Neural crest cell (in vitro differentiated cells): Measurements from ENCODE around the gene SELENBP1. TPM values are rescaled to one million over a fixed set of nuclear protein-coding genes. Genes with fewer than 3 reads are reported as not detected.

Experiments used
- DNase-seq: peaks from one replicate; pipeline ENCODE4 v3.0.0; 2021; ENCODE audit warnings: low read depth, mixed read lengths, low spot score
- H3K27ac Mint-ChIP-seq: one replicate; pipeline ENCODE4 v1.8.0; 2021; ENCODE audit warnings: mild to moderate bottlenecking, mixed read lengths; ENCODE audit not compliant: unreplicated experiment
- H3K27me3 Mint-ChIP-seq: 2 replicates; pipeline ENCODE4 v1.8.0; 2021; ENCODE audit warnings: low read depth, mild to moderate bottlenecking, mixed read lengths
- H3K36me3 Mint-ChIP-seq: 2 replicates; pipeline ENCODE4 v1.8.0; 2021; ENCODE audit warnings: low read depth, mild to moderate bottlenecking, mixed read lengths
- H3K4me1 Mint-ChIP-seq: 2 replicates; pipeline ENCODE4 v1.8.0; 2021; ENCODE audit warnings: mixed read lengths
- H3K4me3 Mint-ChIP-seq: one replicate; pipeline ENCODE4 v1.8.0; 2021; ENCODE audit warnings: mild to moderate bottlenecking, mixed read lengths
- H3K9me3 Mint-ChIP-seq: 2 replicates; pipeline ENCODE4 v1.8.0; 2021; ENCODE audit warnings: mixed read lengths
- total RNA-seq: library from RNA; stranded (reverse); gene quantifications from 2 replicates; pipeline ENCODE4 v1.2.1, GENCODE V29; 2021
- TF ChIP-seq, protein P1 (sequence below): fragments of 200-600 bp; sonication (generic); conservative IDR thresholded peaks from 2 replicates; pipeline ENCODE4 v1.5.0; 2021; ENCODE audit warnings: antibody characterized with exemption, mild to moderate bottlenecking

Gene SELENBP1
- total RNA-seq, 1 donor from 2014 or later: 36.2 TPM

DNA sequence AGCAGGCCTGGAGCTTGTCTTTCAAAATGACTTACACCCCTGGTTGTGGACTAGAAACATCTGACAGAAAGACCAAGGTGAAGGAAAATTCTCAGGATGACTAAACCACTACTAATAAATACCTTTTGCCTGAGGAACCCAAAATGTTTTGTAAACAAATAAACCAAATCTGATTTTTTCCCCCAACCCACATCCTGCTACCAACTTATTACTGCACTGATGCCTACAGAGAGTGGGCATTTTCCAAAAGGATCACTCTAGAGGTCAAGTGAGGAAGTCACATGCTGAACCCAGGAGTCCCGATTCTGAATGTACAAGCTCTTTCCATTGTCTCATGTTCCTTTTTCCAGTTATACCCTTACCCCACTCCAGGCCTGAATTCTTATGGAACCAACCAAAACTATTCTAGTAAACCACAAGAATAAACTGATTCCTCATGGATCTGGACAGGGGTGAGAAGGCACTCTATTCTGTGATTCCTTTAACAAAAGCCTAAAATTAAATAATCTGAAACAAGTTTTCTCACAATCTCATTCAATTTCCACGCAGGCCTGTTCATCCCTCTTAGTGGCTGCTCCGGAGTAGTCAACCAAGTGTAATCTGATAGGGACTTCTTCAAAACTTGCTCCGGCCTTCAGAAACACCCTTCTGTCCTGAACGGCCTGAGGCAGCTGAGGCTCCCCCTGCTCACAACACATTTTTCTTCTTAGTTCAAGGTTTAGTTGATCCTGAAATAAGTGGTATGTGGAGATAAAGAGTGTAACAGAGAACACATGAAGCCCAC lies 46.7 kb downstream of the SELENBP1 start:
- DNase-seq: no peak
- TF ChIP-seq, protein P1, sequence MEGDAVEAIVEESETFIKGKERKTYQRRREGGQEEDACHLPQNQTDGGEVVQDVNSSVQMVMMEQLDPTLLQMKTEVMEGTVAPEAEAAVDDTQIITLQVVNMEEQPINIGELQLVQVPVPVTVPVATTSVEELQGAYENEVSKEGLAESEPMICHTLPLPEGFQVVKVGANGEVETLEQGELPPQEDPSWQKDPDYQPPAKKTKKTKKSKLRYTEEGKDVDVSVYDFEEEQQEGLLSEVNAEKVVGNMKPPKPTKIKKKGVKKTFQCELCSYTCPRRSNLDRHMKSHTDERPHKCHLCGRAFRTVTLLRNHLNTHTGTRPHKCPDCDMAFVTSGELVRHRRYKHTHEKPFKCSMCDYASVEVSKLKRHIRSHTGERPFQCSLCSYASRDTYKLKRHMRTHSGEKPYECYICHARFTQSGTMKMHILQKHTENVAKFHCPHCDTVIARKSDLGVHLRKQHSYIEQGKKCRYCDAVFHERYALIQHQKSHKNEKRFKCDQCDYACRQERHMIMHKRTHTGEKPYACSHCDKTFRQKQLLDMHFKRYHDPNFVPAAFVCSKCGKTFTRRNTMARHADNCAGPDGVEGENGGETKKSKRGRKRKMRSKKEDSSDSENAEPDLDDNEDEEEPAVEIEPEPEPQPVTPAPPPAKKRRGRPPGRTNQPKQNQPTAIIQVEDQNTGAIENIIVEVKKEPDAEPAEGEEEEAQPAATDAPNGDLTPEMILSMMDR: no peak
- H3K27ac Mint-ChIP-seq: peak overlapping the region; percentile 98
- H3K4me3 Mint-ChIP-seq: peak overlapping the region; percentile 94
- no peaks in the 10 kb centered on the region for H3K36me3 Mint-ChIP-seq
- H3K9me3 Mint-ChIP-seq: no peaks in the 10 kb centered on the region
- H3K4me1 Mint-ChIP-seq: peaks cover 32% of the 10 kb centered on the region
- no peaks in the 10 kb centered on the region for H3K27me3 Mint-ChIP-seq

DNA sequence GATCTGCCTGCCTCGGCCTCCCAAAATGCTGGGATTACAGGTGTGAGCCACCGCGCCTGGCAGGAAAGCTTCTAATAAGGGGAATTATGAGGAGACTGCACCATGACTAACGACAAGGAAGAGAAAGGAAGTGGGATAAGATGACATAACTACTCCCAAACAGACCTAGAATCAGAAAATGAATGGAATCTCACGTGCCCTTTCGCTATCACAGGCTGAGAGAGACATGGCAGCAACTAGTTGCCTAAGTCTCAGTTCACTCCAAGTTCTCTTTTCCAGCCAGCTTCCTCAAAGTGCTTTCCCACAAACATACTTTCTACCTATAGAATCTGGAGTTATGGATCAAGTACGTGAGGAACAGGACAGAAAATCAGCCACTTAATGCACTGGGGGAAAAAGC lies 47.3 kb downstream of the SELENBP1 start:
- no peak for DNase-seq
- Mint-ChIP-seq H3K4me1 (peaks cover 32% of the 10 kb centered on the region), H3K9me3 (no peaks in the 10 kb centered on the region), H3K27ac (no peak overlapping the region), H3K36me3 (no peaks in the 10 kb centered on the region), H3K27me3 (no peaks in the 10 kb centered on the region), H3K4me3 (peak overlapping the region; percentile 94)
- TF ChIP-seq, protein P1: no peak

DNA sequence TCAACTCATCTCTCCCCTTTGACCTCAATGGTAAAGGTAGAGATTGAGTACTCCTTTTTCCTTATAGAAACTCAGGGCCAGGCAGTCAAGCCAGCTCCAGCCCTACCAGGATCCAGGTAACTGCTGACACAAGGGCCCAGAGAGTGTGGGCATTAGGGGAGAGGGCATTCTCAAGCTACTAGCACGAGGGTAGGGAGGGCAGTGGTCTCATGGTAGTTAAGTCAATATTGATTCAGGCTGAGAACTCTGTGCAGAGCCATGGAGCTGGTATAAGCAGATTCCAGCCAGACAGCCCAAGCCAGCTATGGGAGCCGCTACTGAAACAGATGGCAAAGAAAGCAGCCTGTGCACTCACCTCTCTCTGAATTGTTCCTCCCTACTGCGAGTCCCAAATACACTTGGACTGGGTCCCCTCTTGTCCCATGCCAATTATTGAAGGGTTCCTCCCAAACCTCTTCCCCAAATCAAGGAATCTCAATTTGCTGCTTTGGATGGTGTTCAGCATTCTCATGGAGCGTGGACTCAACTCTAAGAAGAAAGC lies 48.0 kb downstream of the SELENBP1 start:
- Mint-ChIP-seq H3K4me3 (peak overlapping the region; percentile 31), H3K9me3 (no peaks in the 10 kb centered on the region)
- TF ChIP-seq, protein P1: no peak

GRCh38 chr1:151318975-151319374 lies 53.5 kb downstream of the SELENBP1 start:
- Mint-ChIP-seq H3K4me1 (peaks cover 7% of the 10 kb centered on the region), H3K9me3 (no peaks in the 10 kb centered on the region), H3K36me3 (peaks cover 2% of the 10 kb centered on the region), H3K4me3 (no peak overlapping the region), H3K27me3 (no peaks in the 10 kb centered on the region), H3K27ac (no peak overlapping the region)
- TF ChIP-seq, protein P1: no peak
- no peak for DNase-seq

More for the DNA sequence above, 48.0 kb downstream of the SELENBP1 start:
- Mint-ChIP-seq H3K27me3 (no peaks in the 10 kb centered on the region), H3K4me1 (peaks cover 32% of the 10 kb centered on the region), H3K27ac (no peak overlapping the region), H3K36me3 (no peaks in the 10 kb centered on the region)
- no peak for DNase-seq

DNA sequence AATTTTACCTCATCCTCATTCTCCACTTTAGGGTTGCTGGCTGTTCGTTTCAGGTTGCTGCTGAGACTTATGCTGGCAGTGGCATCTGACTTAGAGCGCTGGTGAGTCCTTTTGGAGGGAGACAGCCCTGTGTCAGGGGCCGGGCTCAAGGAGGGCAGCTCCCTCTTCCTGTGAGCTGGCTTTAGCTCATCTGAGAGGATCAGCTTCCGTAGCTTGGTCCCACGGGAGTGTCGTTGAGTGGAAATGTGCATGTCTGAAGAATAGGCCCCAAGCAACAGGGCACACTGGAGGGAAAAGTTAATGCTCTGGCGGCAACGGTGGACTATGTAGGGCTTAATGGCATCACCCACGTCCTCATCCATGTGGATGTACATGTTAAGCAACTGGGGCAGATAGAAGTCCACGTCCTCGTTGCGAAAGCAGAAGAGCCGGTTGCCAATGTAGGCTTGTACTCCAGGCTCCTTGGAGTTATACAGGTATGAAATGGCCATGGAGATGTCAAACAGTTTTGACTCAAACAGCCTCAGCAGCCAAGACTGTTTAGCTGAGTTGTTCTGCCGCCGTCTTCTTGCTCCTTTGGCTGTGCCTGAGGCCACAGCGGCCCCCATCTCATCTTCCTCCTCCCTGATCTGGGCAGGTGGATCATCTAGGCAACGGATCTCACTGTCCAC lies 56.8 kb downstream of the SELENBP1 start:
- TF ChIP-seq, protein P1: no peak

More for the DNA sequence above, 56.8 kb downstream of the SELENBP1 start:
- H3K27me3 Mint-ChIP-seq: no peaks in the 10 kb centered on the region
- no peak overlapping the region for H3K4me3 Mint-ChIP-seq
- no peak overlapping the region for H3K27ac Mint-ChIP-seq
- peaks cover 13% of the 10 kb centered on the region for H3K4me1 Mint-ChIP-seq
- H3K9me3 Mint-ChIP-seq: no peaks in the 10 kb centered on the region
- H3K36me3 Mint-ChIP-seq: peaks cover 7% of the 10 kb centered on the region
- DNase-seq: no peak

Other genes starting within 250 kb of the SELENBP1 start
- gene SEMA6C, start 226.1 kb downstream of the SELENBP1 start, total RNA-seq: 30.7 and 33.7 TPM in 2 replicates
- gene TNFAIP8L2, start 216.1 kb downstream of the SELENBP1 start, total RNA-seq: not detected in 2 replicates
- 11.2 and 11.9 TPM in 2 replicates for gene LYSMD1, start 206.8 kb downstream of the SELENBP1 start, total RNA-seq
- gene SCNM1, start 206.6 kb downstream of the SELENBP1 start, total RNA-seq: 48.7 and 57.1 TPM in 2 replicates
- 1.6 and 2.7 TPM in 2 replicates for gene TMOD4, start 196.7 kb downstream of the SELENBP1 start, total RNA-seq
- 134 and 135 TPM in 2 replicates for gene VPS72, start 182.5 kb downstream of the SELENBP1 start, total RNA-seq
- 88.7 and 96.2 TPM in 2 replicates for gene PIP5K1A, start 174.2 kb downstream of the SELENBP1 start, total RNA-seq
- 209 and 214 TPM in 2 replicates for gene PSMD4, start 118.0 kb downstream of the SELENBP1 start, total RNA-seq
- 34.9 and 39.9 TPM in 2 replicates for gene ZNF687, start 90.4 kb downstream of the SELENBP1 start, total RNA-seq
- gene PI4KB, start 45.3 kb downstream of the SELENBP1 start, total RNA-seq: 46.3 and 52.0 TPM in 2 replicates
- 71.3 and 73.5 TPM in 2 replicates for gene RFX5, start 25.5 kb downstream of the SELENBP1 start, total RNA-seq
- 278 and 279 TPM in 2 replicates for gene PSMB4, start 26.9 kb upstream of the SELENBP1 start, total RNA-seq
- 145 and 158 TPM in 2 replicates for gene POGZ, start 86.8 kb upstream of the SELENBP1 start, total RNA-seq
- 6.7 and 7.2 TPM in 2 replicates for gene CGN, start 138.7 kb upstream of the SELENBP1 start, total RNA-seq
- 7.5 TPM in 2 replicates for gene TUFT1, start 167.6 kb upstream of the SELENBP1 start, total RNA-seq
- 48.3 and 53.6 TPM in 2 replicates for gene SNX27, start 239.3 kb upstream of the SELENBP1 start, total RNA-seq